Fibroblast of peridontal ligament (primary cell): Measurements from ENCODE around the gene CNTFR.

Experiments
- DNase-seq: peaks from one replicate; pipeline ENCODE4 v3.0.0-alpha.2; 2010; ENCODE audit errors: extremely low read depth

Gene CNTFR

GRCh38 chr9:34522971-34523797 is 66.3 kb downstream of the CNTFR start, which contains the start of gene ENHO:
ENHO (minus strand) TSS chr9:34522990; CDS start chr9:34521695, 1,295 bp downstream.
- peak; percentile 71 for DNase-seq

- DNase-seq = no peak
Measured at GRCh38 chr9:34522091-34522887, 67.2 kb downstream of the CNTFR start.

- no peak for DNase-seq
Measured at GRCh38 chr9:34521406-34522045, 68.0 kb downstream of the CNTFR start.

DNA sequence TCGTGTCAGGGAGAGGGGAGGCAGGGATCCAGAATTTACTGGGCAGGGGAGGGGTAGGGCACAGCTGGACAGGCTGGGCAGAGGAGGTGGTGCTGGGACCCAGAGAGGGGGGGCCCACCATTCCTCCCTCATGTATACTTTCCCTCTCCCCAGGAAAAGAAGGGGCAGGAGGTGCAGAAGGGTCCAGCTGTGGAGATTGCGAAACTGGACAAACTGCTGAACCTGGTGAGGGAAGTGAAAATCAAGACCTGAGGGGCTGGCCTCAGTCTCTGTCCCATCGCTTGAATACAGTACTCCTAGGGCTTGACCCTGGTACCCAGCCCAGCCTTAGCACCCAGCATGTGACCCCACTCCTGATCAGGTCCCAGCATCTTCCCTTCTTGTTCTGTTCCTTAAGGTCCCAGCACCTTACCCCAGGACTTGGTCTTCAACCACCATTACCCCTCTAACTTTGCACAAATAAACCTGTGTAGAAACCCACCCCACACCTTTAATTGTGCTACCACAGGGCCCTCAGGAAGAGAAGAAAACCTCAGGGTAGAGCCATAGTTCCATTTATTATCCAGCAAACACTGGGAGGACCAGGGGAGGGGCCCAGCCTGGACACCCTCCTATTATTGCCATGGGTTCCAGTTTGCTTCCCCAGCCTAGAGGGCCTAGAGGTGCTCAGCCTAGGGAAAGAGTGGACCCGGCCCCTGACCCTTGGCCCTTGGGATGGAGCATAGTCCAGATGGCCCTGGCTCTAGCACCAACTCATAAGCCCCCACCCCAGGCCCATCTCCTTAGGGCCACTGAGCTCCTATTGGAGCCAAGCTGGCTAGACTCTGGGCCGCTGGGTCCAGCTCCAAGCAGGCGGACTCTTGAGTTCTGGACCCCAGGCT is 68.8 kb downstream of the CNTFR start:
- no peak for DNase-seq

DNA sequence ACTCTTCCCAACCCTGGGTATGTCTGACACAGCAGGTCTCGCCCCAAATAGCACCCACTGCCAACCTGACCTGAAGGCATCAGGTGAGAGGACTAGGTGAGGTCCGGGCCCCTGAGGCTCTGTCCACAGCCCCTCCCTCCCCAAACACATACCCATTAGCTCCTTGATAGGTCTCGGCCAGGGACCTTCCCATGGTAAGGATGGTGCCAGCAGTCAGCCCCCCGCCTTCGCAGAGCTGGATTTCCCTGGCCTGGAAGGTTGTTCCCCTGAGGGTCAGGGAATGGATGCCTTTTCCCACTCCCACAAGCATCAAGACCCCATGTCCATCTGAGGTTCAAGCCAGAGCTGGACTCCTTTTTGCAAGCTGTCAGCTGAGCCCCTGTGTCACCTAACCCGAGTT is 69.4 kb downstream of the CNTFR start:
- no peak for DNase-seq

GRCh38 chr9:34519321-34520020 is 70.1 kb downstream of the CNTFR start:
- no peak for DNase-seq

DNA sequence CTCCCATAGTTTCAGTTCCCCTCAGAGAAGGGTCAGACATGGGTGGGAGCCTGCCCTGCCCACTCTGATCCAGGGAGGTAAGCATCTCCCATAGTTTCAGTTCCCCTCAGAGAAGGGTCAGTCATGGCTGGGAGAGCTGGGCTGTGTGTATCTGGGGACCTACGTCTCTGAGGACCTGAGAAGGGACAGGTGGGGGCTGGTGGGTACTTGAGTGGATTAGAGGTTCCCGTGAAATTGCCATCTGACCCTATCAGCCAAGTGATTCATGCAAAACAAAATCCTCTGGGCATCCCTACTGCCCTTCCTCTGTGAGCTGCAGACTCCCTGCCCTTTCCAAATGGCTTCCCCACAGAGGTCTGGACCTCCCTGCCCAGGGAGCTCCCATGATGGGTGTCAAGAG is 70.6 kb downstream of the CNTFR start:
- no peak for DNase-seq

- no peak for DNase-seq
Measured at GRCh38 chr9:34518110-34518616, 71.4 kb downstream of the CNTFR start.

GRCh38 chr9:34517185-34517584 is 72.3 kb downstream of the CNTFR start:
- DNase-seq = no peak

DNA sequence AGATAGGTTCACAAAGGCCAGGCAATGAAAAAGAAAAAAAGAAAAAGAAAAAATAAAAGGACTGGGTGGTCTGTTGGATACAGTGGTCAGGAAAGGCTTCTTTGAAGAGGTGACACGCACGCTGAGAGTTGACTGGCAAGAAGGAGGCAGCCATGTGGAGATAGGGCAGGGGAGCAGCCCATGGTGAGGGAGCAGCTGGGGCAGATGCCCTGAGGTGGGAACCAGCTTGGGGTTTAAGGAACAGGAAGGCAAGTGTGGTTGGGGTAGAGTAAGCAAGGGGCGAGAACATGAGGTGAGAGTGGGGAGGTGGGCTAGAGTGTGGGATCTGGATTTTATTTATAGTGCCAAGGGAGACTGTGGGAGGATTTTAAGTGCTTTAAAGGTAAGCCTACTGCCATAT is 73.6 kb downstream of the CNTFR start:
- no peak for DNase-seq

- no peak for DNase-seq
Measured at GRCh38 chr9:34514816-34515215, 74.7 kb downstream of the CNTFR start.

- DNase-seq = no peak
Measured at GRCh38 chr9:34514401-34514800, 75.1 kb downstream of the CNTFR start.

DNA sequence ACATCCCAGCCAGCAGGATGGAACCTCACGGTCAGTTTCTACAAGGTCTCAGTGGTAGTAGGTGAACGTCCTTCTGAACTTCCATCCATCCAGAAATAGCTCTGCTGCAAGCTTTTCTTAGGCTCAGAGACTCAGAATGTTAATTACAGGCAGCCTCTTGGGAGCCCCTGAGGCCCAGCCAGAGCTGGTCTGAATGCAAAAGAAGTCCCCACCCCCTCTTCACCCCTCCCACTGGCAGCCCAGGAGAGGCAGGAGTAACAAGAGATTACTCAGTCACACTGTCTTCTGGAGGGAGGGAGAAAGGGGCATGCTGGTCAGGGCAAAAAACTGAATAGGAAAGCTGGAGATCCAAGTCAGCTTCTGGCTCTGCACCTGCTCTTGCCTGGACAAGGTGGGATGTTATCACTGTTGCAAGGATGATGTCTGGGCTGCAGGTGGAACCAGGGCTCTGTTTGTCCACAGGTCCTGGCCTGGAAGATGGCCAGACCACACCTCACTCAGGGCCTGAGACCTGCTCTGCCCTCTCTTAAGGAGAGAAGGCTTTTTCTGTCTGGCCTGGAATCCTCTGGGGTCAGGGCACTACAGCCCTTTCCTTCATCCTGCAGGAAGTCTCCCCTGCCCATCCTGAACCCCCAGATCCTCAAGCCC is 75.8 kb downstream of the CNTFR start:
- peak; percentile 54 for DNase-seq

DNA sequence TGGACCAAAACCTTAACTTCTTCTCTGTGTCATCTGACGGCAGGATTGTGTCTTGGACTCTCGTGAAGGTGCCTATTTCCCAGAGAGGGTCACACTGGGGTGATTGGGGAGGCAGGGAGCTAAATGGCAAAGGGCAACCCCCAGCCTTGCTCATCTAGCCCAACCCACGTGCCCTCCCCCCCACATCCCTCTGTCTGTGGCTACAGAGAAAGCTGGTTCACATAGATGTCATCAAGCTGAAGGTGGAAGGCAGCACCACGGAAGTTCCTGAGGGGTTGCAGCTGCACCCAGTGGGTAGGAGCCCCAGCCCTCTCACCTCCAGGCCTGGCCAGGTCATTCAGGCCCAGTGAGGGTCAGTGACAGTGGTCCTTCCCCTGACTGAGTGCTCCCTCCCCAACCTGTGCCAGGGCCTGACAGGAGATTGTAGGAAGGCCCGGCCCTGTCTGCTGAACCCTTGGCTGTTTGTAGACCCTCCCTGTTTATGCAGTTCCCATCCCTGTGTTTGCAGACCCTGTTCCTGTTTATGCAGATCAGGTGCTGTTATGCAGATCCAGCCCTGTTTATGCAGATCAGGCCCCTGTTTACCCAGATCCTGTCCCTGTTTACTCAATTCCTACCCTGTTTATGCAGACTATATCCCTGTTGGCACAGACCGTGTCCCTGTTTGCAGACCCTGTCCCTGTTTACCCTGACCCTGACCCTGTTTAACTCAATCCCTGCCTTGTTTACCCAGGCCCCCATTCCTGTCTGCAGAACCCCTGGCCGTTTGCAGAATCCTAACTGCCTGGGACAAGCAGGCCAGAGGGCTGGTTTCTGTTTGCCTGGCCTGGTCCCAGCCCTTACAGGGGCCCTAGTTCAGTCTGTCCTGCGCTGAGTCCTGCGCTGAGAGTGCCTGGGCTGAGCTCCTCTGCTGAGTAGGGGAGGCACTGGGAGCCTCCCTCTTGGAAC is 77.1 kb downstream of the CNTFR start:
- no peak for DNase-seq

- no peak for DNase-seq
Measured at GRCh38 chr9:34510497-34511468, 78.7 kb downstream of the CNTFR start.

- DNase-seq = no peak
Measured at GRCh38 chr9:34508951-34509350, 80.6 kb downstream of the CNTFR start.

GRCh38 chr9:34508463-34508862 is 81.1 kb downstream of the CNTFR start:
- no peak for DNase-seq

DNA sequence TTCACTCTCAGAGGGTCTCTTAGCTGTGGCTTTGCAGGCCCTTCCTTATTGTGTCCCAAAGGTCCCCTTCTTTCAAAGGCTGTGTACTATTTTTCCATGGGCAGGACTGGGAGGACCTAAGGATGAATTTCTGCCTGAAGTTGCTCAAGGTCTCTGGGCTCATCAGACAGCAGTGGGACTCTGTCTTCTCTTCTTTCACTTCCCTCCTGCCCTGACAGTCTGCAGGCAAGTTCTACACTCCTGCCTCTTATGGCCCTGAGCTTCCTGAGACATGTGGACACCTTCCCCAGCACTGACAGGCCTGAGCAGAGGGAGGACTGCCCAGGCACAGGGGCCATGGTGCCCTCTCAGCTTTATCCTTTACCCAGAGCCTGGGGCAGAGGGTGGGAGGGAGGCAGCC is 81.6 kb downstream of the CNTFR start:
- DNase-seq = no peak
